PC-3 (cell line): Measurements from ENCODE around the gene MXD3. TPM values are rescaled to one million over a fixed set of nuclear protein-coding genes. Genes with fewer than 3 reads are reported as not detected.

Experiments used
- ATAC-seq: fragments of 200-7000 bp; cut with Tn5 transposase; 2 replicates; pipeline ENCODE4 v1.9.1; 2020; ENCODE audit warnings: mild to moderate bottlenecking, moderate library complexity
- BruUV-seq: library from RNA; stranded (reverse); fragments of 400-500 nt; replicated peaks from 2 replicates; lab custom pipeline; 2021; lab: Mats Ljungman, UMichigan
- CTCF ChIA-PET: fragments of 300-600 bp; sonication (Branson Sonifier 250); formaldehyde crosslinking; loops from one replicate; lab custom pipeline; 2022; ENCODE audit warnings: antibody characterized with exemption; lab: Charles Lee
- POLR2A ChIA-PET: fragments of 300-600 bp; sonication (Branson Sonifier 250); formaldehyde crosslinking; loops from one replicate; lab custom pipeline; 2022; ENCODE audit warnings: antibody characterized with exemption; ENCODE audit not compliant: unreplicated experiment; lab: Charles Lee
- DNase-seq: peaks from one replicate; pipeline ENCODE4 v3.0.0-alpha.2; 2015
- H2AFZ ChIP-seq: fragments of 300-600 bp; sonication (generic); 2 replicates; pipeline ENCODE4 v1.6.0; 2016; ENCODE audit warnings: antibody characterized with exemption, low read length
- H3F3A ChIP-seq: fragments of 300-600 bp; sonication (generic); one replicate; pipeline ENCODE4 v1.6.0; 2017; ENCODE audit warnings: antibody characterized with exemption, low read length, control low read depth, mild to moderate bottlenecking; ENCODE audit not compliant: unreplicated experiment
- H3K27ac ChIP-seq: fragments of 300-600 bp; sonication (generic); 2 replicates; pipeline ENCODE4 v1.5.1; 2016; ENCODE audit warnings: mild to moderate bottlenecking, low read length
- H3K27me3 ChIP-seq: fragments of 300-600 bp; sonication (generic); 2 replicates; pipeline ENCODE4 v1.6.1; 2016; ENCODE audit warnings: low read length, mixed read lengths
- H3K36me3 ChIP-seq: fragments of 300-600 bp; sonication (generic); 2 replicates; pipeline ENCODE4 v1.6.1; 2016; ENCODE audit warnings: low read depth, mixed run types, low read length, mixed read lengths
- H3K4me1 ChIP-seq: fragments of 300-600 bp; sonication (generic); 2 replicates; pipeline ENCODE4 v1.5.1; 2016; ENCODE audit warnings: low read length; ENCODE audit not compliant: insufficient read depth
- H3K4me2 ChIP-seq: fragments of 300-600 bp; sonication (generic); 2 replicates; pipeline ENCODE4 v1.6.0; 2016; ENCODE audit warnings: low read length
- H3K4me3 ChIP-seq: fragments of 300-600 bp; sonication (generic); 2 replicates; pipeline ENCODE4 v1.5.1; 2016; ENCODE audit warnings: mild to moderate bottlenecking, low read length, mixed read lengths
- H3K79me2 ChIP-seq: fragments of 300-600 bp; sonication (generic); 2 replicates; pipeline ENCODE4 v1.6.1; 2017; ENCODE audit warnings: low read length, mixed read lengths
- H3K9ac ChIP-seq: fragments of 300-600 bp; sonication (generic); 2 replicates; pipeline ENCODE4 v1.6.0; 2016; ENCODE audit warnings: mild to moderate bottlenecking, low read length
- H3K9me2 ChIP-seq: fragments of 300-600 bp; sonication (generic); replicated peaks from 2 replicates; pipeline ENCODE4 v1.6.1; 2016; ENCODE audit warnings: mixed run types, low read length, mixed read lengths
- H3K9me3 ChIP-seq: fragments of 300-600 bp; sonication (generic); 2 replicates; pipeline ENCODE4 v1.6.1; 2016; ENCODE audit warnings: low read length, mixed read lengths
- H4K20me1 ChIP-seq: fragments of 300-600 bp; sonication (generic); 2 replicates; pipeline ENCODE4 v1.6.1; 2016; ENCODE audit warnings: low read length, mixed read lengths
- CTCF ChIP-seq: fragments of 300-600 bp; sonication (generic); conservative IDR thresholded peaks from 2 replicates; pipeline ENCODE4 v1.5.1; 2017; ENCODE audit warnings: antibody characterized with exemption, low read depth, mild to moderate bottlenecking, low read length
- EZH2 ChIP-seq: fragments of 300-600 bp; sonication (generic); IDR thresholded peaks from one replicate; pipeline ENCODE4 v1.6.1; 2017; ENCODE audit warnings: antibody characterized with exemption, mild to moderate bottlenecking, low read length; ENCODE audit not compliant: unreplicated experiment
- EZH2phosphoT487 ChIP-seq: fragments of 300-600 bp; sonication (generic); IDR thresholded peaks from 2 replicates; pipeline ENCODE4 v1.6.1; 2018; ENCODE audit warnings: mild to moderate bottlenecking, antibody characterized with exemption, low read length, borderline replicate concordance
- intact Hi-C: fragments of 100-400 bp; cut with micrococcal nuclease; formaldehyde crosslinking; loops from 2 replicates; pipeline ENCODE4 v1.9.0; 2023
- total RNA-seq: library from RNA; depleted of rRNA; stranded (reverse); fragments of >200 nt; gene quantifications from 2 replicates; pipeline ENCODE4 v1.2.3, GENCODE V29; 2014

Gene MXD3
- total RNA-seq, 1 experiment from 2014 or later: 45.7 TPM

GRCh38 chr5:177265395-177265794, 46.3 kb downstream of the MXD3 start:
- H3F3A ChIP-seq: no peaks in the 10 kb centered on the region
- TF ChIP-seq EZH2phosphoT487 (no peak), CTCF (no peak), EZH2 (no peak)
- CTCF ChIA-PET: no interaction called here
- POLR2A ChIA-PET: no interaction called here
- intact Hi-C loops: no loop called here
- no peaks in the 10 kb centered on the region for H3K9me2 ChIP-seq
- H3K79me2 ChIP-seq: no peaks in the 10 kb centered on the region
- H3K4me1 ChIP-seq: peaks cover under 1% of the 10 kb centered on the region; the same call in 1 of the 2 replicates
- H3K27me3 ChIP-seq: no peaks in the 10 kb centered on the region
- BruUV-seq: no TSS peak
- H2AFZ ChIP-seq: no peak overlapping the region
- no peak for ATAC-seq
- H4K20me1 ChIP-seq: no peaks in the 10 kb centered on the region
- no peak overlapping the region for H3K27ac ChIP-seq
- DNase-seq: no peak
- no peak overlapping the region for H3K9ac ChIP-seq
- H3K9me3 ChIP-seq: no peaks in the 10 kb centered on the region
- peaks cover 39% of the 10 kb centered on the region for H3K36me3 ChIP-seq
- H3K4me3 ChIP-seq: no peak overlapping the region
- no peak overlapping the region for H3K4me2 ChIP-seq

DNA sequence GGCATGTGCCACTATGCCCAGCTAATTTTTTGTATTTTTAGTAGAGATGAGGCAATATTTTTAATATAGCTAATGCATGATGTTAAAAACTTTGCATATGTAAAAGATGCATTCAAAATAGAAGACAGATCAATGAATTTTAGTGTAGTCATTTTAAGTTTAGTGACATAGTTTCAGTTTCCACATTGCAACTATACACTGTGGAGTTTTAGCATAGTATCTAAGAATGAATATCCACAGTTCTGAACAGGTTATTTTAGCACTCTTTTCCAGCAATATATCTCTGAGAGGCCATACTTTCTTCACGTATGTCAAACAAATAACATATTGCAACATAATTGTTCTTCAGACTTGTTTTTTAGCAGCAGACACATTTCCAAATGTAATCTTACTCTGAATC, 47.5 kb downstream of the MXD3 start:
- H3K27ac ChIP-seq: no peak overlapping the region
- H3K4me1 ChIP-seq: no peaks in the 10 kb centered on the region
- ATAC-seq: no peak
- no peaks in the 10 kb centered on the region for H3K79me2 ChIP-seq
- CTCF ChIA-PET: no interaction called here
- H3K36me3 ChIP-seq: peaks cover 33% of the 10 kb centered on the region
- TF ChIP-seq CTCF: no peak
- TF ChIP-seq EZH2phosphoT487: no peak
- TF ChIP-seq EZH2: no peak
- BruUV-seq: no TSS peak
- H3K4me2 ChIP-seq: no peak overlapping the region
- no peak overlapping the region for H2AFZ ChIP-seq
- no peak overlapping the region for H3K4me3 ChIP-seq
- H3K9me2 ChIP-seq: no peaks in the 10 kb centered on the region
- POLR2A ChIA-PET: no interaction called here
- H3K27me3 ChIP-seq: no peaks in the 10 kb centered on the region
- H3F3A ChIP-seq: no peaks in the 10 kb centered on the region
- no peak overlapping the region for H3K9ac ChIP-seq
- H3K9me3 ChIP-seq: no peaks in the 10 kb centered on the region
- intact Hi-C loops: no loop called here
- no peaks in the 10 kb centered on the region for H4K20me1 ChIP-seq
- DNase-seq: no peak

GRCh38 chr5:177261510-177261909, 50.2 kb downstream of the MXD3 start:
- BruUV-seq: no TSS peak
- Histone ChIP-seq H4K20me1 (no peaks in the 10 kb centered on the region), H3K27me3 (no peaks in the 10 kb centered on the region), H3K9me3 (no peaks in the 10 kb centered on the region), H3K4me3 (no peak overlapping the region), H3K9me2 (no peaks in the 10 kb centered on the region), H3K79me2 (no peaks in the 10 kb centered on the region), H3K27ac (no peak overlapping the region), H3K9ac (no peak overlapping the region), H3K36me3 (peaks cover 35% of the 10 kb centered on the region; the same call in 1 of the 2 replicates), H3F3A (no peaks in the 10 kb centered on the region), H2AFZ (no peak overlapping the region), H3K4me2 (no peak overlapping the region), H3K4me1 (no peaks in the 10 kb centered on the region)
- TF ChIP-seq EZH2phosphoT487: no peak
- no peak for TF ChIP-seq EZH2
- no peak for TF ChIP-seq CTCF
- POLR2A ChIA-PET: no interaction called here
- intact Hi-C loops: no loop called here
- ATAC-seq (no peak), DNase-seq (no peak)
- CTCF ChIA-PET: no interaction called here
